LoVo (cell line): Measurements from ENCODE around the gene KCNH3.
"Not testable (repeated sequence)": the region's sequence is repeated elsewhere in the genome, so short reads cannot be mapped to it uniquely, and the experiment has no call there.

Experiments
- DNase-seq: peaks from one replicate; pipeline ENCODE4 v3.0.0-alpha.2; 2016; ENCODE audit warnings: low spot score

KCNH3 gene

GRCh38 chr12:49538510-49539403, at the start of gene KCNH3:
Gene KCNH3 (plus strand): TSS chr12:49539030. CDS start chr12:49539417, 387 bp downstream.
- DNase-seq: peak; percentile 80

- DNase-seq: no peak
These were observed 49.7 kb upstream of the KCNH3 start for GRCh38 chr12:49489154-49489553.

GRCh38 chr12:49489720-49490119, 49.1 kb upstream of the KCNH3 start:
- no peak for DNase-seq

GRCh38 chr12:49491823-49492222, 47.0 kb upstream of the KCNH3 start:
- no peak for DNase-seq

- no peak for DNase-seq
These were observed 44.9 kb upstream of the KCNH3 start for GRCh38 chr12:49493900-49494299.

GRCh38 chr12:49496417-49497360, 42.1 kb upstream of the KCNH3 start:
- no peak for DNase-seq

- DNase-seq: no peak
These were observed 36.9 kb upstream of the KCNH3 start for GRCh38 chr12:49501895-49502294.

GRCh38 chr12:49502590-49502989, 36.2 kb upstream of the KCNH3 start:
- no peak for DNase-seq

- no peak for DNase-seq
These were observed 35.1 kb upstream of the KCNH3 start for GRCh38 chr12:49503674-49504180.

- no peak for DNase-seq
These were observed 33.2 kb upstream of the KCNH3 start for GRCh38 chr12:49505672-49506071.

- no peak for DNase-seq
These were observed 31.7 kb upstream of the KCNH3 start for GRCh38 chr12:49507139-49507538.

GRCh38 chr12:49509681-49510080, 29.1 kb upstream of the KCNH3 start:
- not testable (repeated sequence) for DNase-seq

GRCh38 chr12:49511410-49511809, 27.4 kb upstream of the KCNH3 start:
- DNase-seq: no peak

- no peak for DNase-seq
These were observed 26.3 kb upstream of the KCNH3 start for GRCh38 chr12:49512546-49512945.

- no peak for DNase-seq
These were observed 23.6 kb upstream of the KCNH3 start for GRCh38 chr12:49515266-49515665.

GRCh38 chr12:49518914-49519573, 19.8 kb upstream of the KCNH3 start:
- no peak for DNase-seq

- DNase-seq: no peak
These were observed 19.3 kb upstream of the KCNH3 start for GRCh38 chr12:49519574-49519936.

GRCh38 chr12:49521389-49521788, 17.4 kb upstream of the KCNH3 start:
- DNase-seq: no peak

GRCh38 chr12:49524660-49525324, 14.0 kb upstream of the KCNH3 start:
- no peak for DNase-seq

- DNase-seq: no peak
These were observed 12.9 kb upstream of the KCNH3 start for GRCh38 chr12:49525942-49526341.

- no peak for DNase-seq
These were observed 11.3 kb upstream of the KCNH3 start for GRCh38 chr12:49527361-49528130.
